Lower leg skin (tissue), 4 donors: Measurements from ENCODE around the gene STH. TPM values are rescaled to one million over a fixed set of nuclear protein-coding genes. Genes with fewer than 3 reads are reported as not detected.

Source experiments
- DNase-seq, 2 donors: peaks; one replicate each; pipeline ENCODE4 v3.0.0-alpha.2; 2019; ENCODE audit warnings: low spot score in 2 of 2
- H3K4me3 ChIP-seq: fragments of 200-600 bp; sonication (generic); 2 replicates; pipeline ENCODE4 v1.5.1; 2017; ENCODE audit warnings: mild to moderate bottlenecking, low read depth; ENCODE audit not compliant: poor library complexity, severe bottlenecking
- CTCF ChIP-seq, 3 donors: fragments of 450-650 bp; IDR thresholded peaks; one replicate each; pipeline ENCODE4 v1.5.1; 2016; ENCODE audit warnings: antibody characterized with exemption in 3 of 3, mild to moderate bottlenecking in 3 of 3, moderate library complexity in 2 of 3
- POLR2A ChIP-seq, 2 donors: fragments of 450-650 bp; IDR thresholded peaks; one replicate each; pipeline ENCODE4 v1.6.1; 2016 to 2017; ENCODE audit warnings: antibody characterized with exemption in 2 of 2, mild to moderate bottlenecking in 1 of 2, moderate library complexity in 1 of 2
- WGBS, 2 donors: methylation state at CpG; one replicate each; pipeline ENCODE4 v1.1.5; 2018; 5-methylcytosine and 5-hydroxymethylcytosine counted together
- intact Hi-C: fragments of 100-400 bp; cut with DNase I; formaldehyde crosslinking; loops from one replicate; pipeline ENCODE4 v1.15.0; 2023; ENCODE audit warnings: low total_unique reads
- total RNA-seq, 4 donors: library from RNA; depleted of rRNA; stranded (reverse); fragments of >200 nt; gene quantifications; one replicate each; pipeline ENCODE4 v1.1.0, GENCODE V29; 2016

STH gene
- total RNA-seq, 4 donors from 2014 or later: not detected

- no peak for TF ChIP-seq CTCF (IDR thresholded peaks at IDR 0.05)
- no peak for TF ChIP-seq POLR2A (IDR thresholded peaks at IDR 0.05)
- intact Hi-C loops: loop anchor here (10.0 kb wide), 1 partner anchor 167 kb away; no protein-coding TSS in a partner anchor
Measured at GRCh38 chr17:46037722-46038255, 38.7 kb downstream of the STH start.

GRCh38 chr17:46038414-46038813 lies 39.4 kb downstream of the STH start:
- intact Hi-C loops: loop anchor here (10.0 kb wide), 1 partner anchor 166 kb away; no protein-coding TSS in a partner anchor
- TF ChIP-seq CTCF (IDR thresholded peaks at IDR 0.05) (no peak), POLR2A (IDR thresholded peaks at IDR 0.05) (no peak)
- WGBS, 2 donors: 90% methylated on average over 6 of the region's 6 CpGs
- no peak for DNase-seq
- H3K4me3 ChIP-seq: no peak overlapping the region

More at GRCh38 chr17:46037722-46038255, 38.7 kb downstream of the STH start:
- WGBS, 2 donors: 61 to 70% methylated on average over 4 of the region's 4 CpGs
- H3K4me3 ChIP-seq: no peak overlapping the region
- DNase-seq: no peak

GRCh38 chr17:46038937-46039336 lies 39.9 kb downstream of the STH start:
- no peak for DNase-seq
- WGBS, 2 donors: 92 to 93% methylated on average over 12 of the region's 12 CpGs
- no peak overlapping the region for H3K4me3 ChIP-seq
- intact Hi-C loops: loop anchor here (10.0 kb wide), 1 partner anchor 166 kb away; no protein-coding TSS in a partner anchor
- TF ChIP-seq POLR2A (IDR thresholded peaks at IDR 0.05) (no peak), CTCF (IDR thresholded peaks at IDR 0.05) (no peak)

GRCh38 chr17:46039592-46040186 lies 40.6 kb downstream of the STH start:
- intact Hi-C loops: loop anchor here (10.0 kb wide), 1 partner anchor 165 kb away; no protein-coding TSS in a partner anchor
- no peak for DNase-seq
- no peak overlapping the region for H3K4me3 ChIP-seq
- no peak for TF ChIP-seq POLR2A (IDR thresholded peaks at IDR 0.05)
- TF ChIP-seq CTCF (IDR thresholded peaks at IDR 0.05): no peak
- 72 to 73% methylated on average over 5 of the region's 5 CpGs for WGBS, 2 donors

GRCh38 chr17:46042246-46042645 lies 43.2 kb downstream of the STH start:
- H3K4me3 ChIP-seq: no peak overlapping the region
- intact Hi-C loops: no loop called here
- no peak for TF ChIP-seq POLR2A (IDR thresholded peaks at IDR 0.05)
- TF ChIP-seq CTCF (IDR thresholded peaks at IDR 0.05): no peak
- DNase-seq: no peak
- WGBS, 2 donors: 85 to 90% methylated on average over 2 of the region's 2 CpGs
